NCI-H2227 (cell line): ENCODE measurements around the gene ATP11B.
A peak's percentile ranks its signal among the peaks of the same experiment; 100 is the strongest.

ENCODE experiments used
- DNase-seq: peaks from one replicate; lab custom pipeline; 2025; ENCODE audit not compliant: unreplicated experiment; lab: John Stamatoyannopoulos, UW

Gene ATP11B

GRCh38 chr3:182947888-182948287, 154.6 kb downstream of the ATP11B start:
- no peak for DNase-seq

- no peak for DNase-seq
Measured at GRCh38 chr3:182948305-182948704, 155.0 kb downstream of the ATP11B start.

- DNase-seq: no peak
Measured at GRCh38 chr3:182949688-182950087, 156.4 kb downstream of the ATP11B start.

GRCh38 chr3:182954553-182955235, 161.4 kb downstream of the ATP11B start:
- no peak for DNase-seq

- DNase-seq: no peak
Measured at GRCh38 chr3:182957226-182957625, 163.9 kb downstream of the ATP11B start.

GRCh38 chr3:182957676-182958266, 164.5 kb downstream of the ATP11B start:
- no peak for DNase-seq

- DNase-seq: peak; percentile 90
Measured at GRCh38 chr3:182959474-182960350, 166.4 kb downstream of the ATP11B start.

- DNase-seq: no peak
Measured at GRCh38 chr3:182962166-182962565, 168.9 kb downstream of the ATP11B start.

- DNase-seq: no peak
Measured at GRCh38 chr3:182964179-182964578, 170.9 kb downstream of the ATP11B start.

- no peak for DNase-seq
Measured at GRCh38 chr3:182965861-182966366, 172.6 kb downstream of the ATP11B start.

- DNase-seq: no peak
Measured at GRCh38 chr3:182967218-182968204, 174.2 kb downstream of the ATP11B start.

- DNase-seq: no peak
Measured at GRCh38 chr3:182969277-182969676, 176.0 kb downstream of the ATP11B start.

GRCh38 chr3:182969853-182970252, 176.5 kb downstream of the ATP11B start:
- DNase-seq: no peak

GRCh38 chr3:182970811-182971418, 177.6 kb downstream of the ATP11B start:
- DNase-seq: no peak
